CD4-positive, alpha-beta T cell treated with Interferon alpha-2 for 1 hour (primary cell): ENCODE results near the gene GPC6.
"Not testable (repeated sequence)": the region's sequence is repeated elsewhere in the genome, so short reads cannot be mapped to it uniquely, and the experiment has no call there.

Experiments
- DNase-seq, 2 donors: peaks; one replicate each; pipeline ENCODE4 v3.0.0-alpha.2; 2020 to 2022

Gene GPC6

GRCh38 chr13:94198681-94199080 is 972.1 kb downstream of the GPC6 start:
- DNase-seq: no peak

GRCh38 chr13:94199135-94199534 is 972.5 kb downstream of the GPC6 start:
- no peak for DNase-seq

GRCh38 chr13:94201022-94201421 is 974.4 kb downstream of the GPC6 start:
- DNase-seq: no peak

- no peak for DNase-seq
Measured at GRCh38 chr13:94204163-94204562, 977.6 kb downstream of the GPC6 start.

- no peak for DNase-seq
Measured at GRCh38 chr13:94204946-94205345, 978.3 kb downstream of the GPC6 start.

- no peak for DNase-seq
Measured at GRCh38 chr13:94205896-94206295, 979.3 kb downstream of the GPC6 start.

GRCh38 chr13:94209117-94209516 is 982.5 kb downstream of the GPC6 start:
- no peak for DNase-seq

- DNase-seq: not testable (repeated sequence)
Measured at GRCh38 chr13:94209913-94210312, 983.3 kb downstream of the GPC6 start.

GRCh38 chr13:94210816-94211215 is 984.2 kb downstream of the GPC6 start:
- no peak for DNase-seq

- DNase-seq: no peak
Measured at GRCh38 chr13:94212196-94212595, 985.6 kb downstream of the GPC6 start.

- DNase-seq: no peak
Measured at GRCh38 chr13:94214121-94214520, 987.5 kb downstream of the GPC6 start.

- DNase-seq: no peak
Measured at GRCh38 chr13:94214975-94215374, 988.4 kb downstream of the GPC6 start.

GRCh38 chr13:94216476-94216875 is 989.9 kb downstream of the GPC6 start:
- no peak for DNase-seq

- DNase-seq: no peak
Measured at GRCh38 chr13:94217370-94217769, 990.8 kb downstream of the GPC6 start.

GRCh38 chr13:94218537-94218936 is 991.9 kb downstream of the GPC6 start:
- no peak for DNase-seq

GRCh38 chr13:94218951-94219350 is 992.3 kb downstream of the GPC6 start:
- no peak for DNase-seq

GRCh38 chr13:94224670-94225069 is 998.1 kb downstream of the GPC6 start:
- DNase-seq: no peak

- no peak for DNase-seq
Measured at GRCh38 chr13:94227255-94227879, 1000.8 kb downstream of the GPC6 start.

GRCh38 chr13:94228763-94229162 is 1002.2 kb downstream of the GPC6 start:
- DNase-seq: no peak

- no peak for DNase-seq
Measured at GRCh38 chr13:94232161-94232950, 1005.7 kb downstream of the GPC6 start.

GRCh38 chr13:94232956-94233355 is 1006.3 kb downstream of the GPC6 start:
- no peak for DNase-seq

GRCh38 chr13:94233401-94233800 is 1006.8 kb downstream of the GPC6 start:
- no peak for DNase-seq

GRCh38 chr13:94233837-94234236 is 1007.2 kb downstream of the GPC6 start:
- DNase-seq: no peak

- DNase-seq: no peak
Measured at GRCh38 chr13:94234738-94235137, 1008.1 kb downstream of the GPC6 start.

- DNase-seq: no peak
Measured at GRCh38 chr13:94236132-94236531, 1009.5 kb downstream of the GPC6 start.
